ENCODE data around the gene XYLT1. TPM values are rescaled to one million over a fixed set of nuclear protein-coding genes. Genes with fewer than 3 reads are reported as not detected.

Gene XYLT1
- polyA plus RNA-seq, 1 donor from 2014 or later, result 3.3 TPM

GRCh38 chr16:17471719-17472461, 1.1 kb upstream of the XYLT1 start:
- H2AFZ ChIP-seq (ENCODE audit: low read depth, low read length), result no peak overlapping the region
- no peaks in the 10 kb centered on the region for H3K36me3 ChIP-seq (ENCODE audit: insufficient read depth, low read length)
- no peak overlapping the region for H3K4me3 ChIP-seq (ENCODE audit: low read length)
- H3K9ac ChIP-seq (ENCODE audit: low read length), result no peak overlapping the region
- no peaks in the 10 kb centered on the region for H3K9me2 ChIP-seq (ENCODE audit: insufficient read depth, low read length)
- peaks cover 22% of the 10 kb centered on the region for H3K79me2 ChIP-seq (replicated peaks; ENCODE audit: insufficient read depth, low read length)
- H3K9me3 ChIP-seq (ENCODE audit: low read length), result no peaks in the 10 kb centered on the region
- no peak overlapping the region for H3K27ac ChIP-seq (ENCODE audit: low read length)
- TF ChIP-seq EP300 (conservative IDR thresholded peaks at IDR 0.05; ENCODE audit: poor library complexity, severe bottlenecking) (no peak), CTCF (IDR thresholded peaks at IDR 0.05; ENCODE audit: poor library complexity, severe bottlenecking) (no peak), MXI1 (conservative IDR thresholded peaks at IDR 0.05; ENCODE audit: poor library complexity, severe bottlenecking) (no peak), SMC3 (conservative IDR thresholded peaks at IDR 0.05; ENCODE audit: poor library complexity) (no peak), REST (IDR thresholded peaks at IDR 0.05; ENCODE audit: borderline replicate concordance) (no peak), RAD21 (conservative IDR thresholded peaks at IDR 0.05) (no peak), EZH2 (IDR thresholded peaks at IDR 0.05; ENCODE audit: borderline replicate concordance, insufficient read depth, low read length, poor library complexity, severe bottlenecking) (no peak), TAF1 (IDR thresholded peaks at IDR 0.05; ENCODE audit: low read depth) (no peak), POLR2AphosphoS5 (IDR thresholded peaks at IDR 0.05) (no peak)
- H4K20me1 ChIP-seq (ENCODE audit: insufficient read depth), result no peaks in the 10 kb centered on the region
- H3K4me2 ChIP-seq (ENCODE audit: low read length), result no peak overlapping the region
- no peaks in the 10 kb centered on the region for H3K27me3 ChIP-seq (ENCODE audit: insufficient read depth, low read depth, low read length)
- H3F3A ChIP-seq (ENCODE audit: insufficient read depth, low read length, poor library complexity, severe bottlenecking), result no peaks in the 10 kb centered on the region

- no peaks in the 10 kb centered on the region for H4K20me1 ChIP-seq (ENCODE audit: insufficient read depth)
- H3K9me2 ChIP-seq (ENCODE audit: insufficient read depth, low read length), result no peaks in the 10 kb centered on the region
- no peak overlapping the region for H2AFZ ChIP-seq (ENCODE audit: low read depth, low read length)
- no peaks in the 10 kb centered on the region for H3K36me3 ChIP-seq (ENCODE audit: insufficient read depth, low read length)
- no peaks in the 10 kb centered on the region for H3K9me3 ChIP-seq (ENCODE audit: low read length)
- no peak overlapping the region for H3K27ac ChIP-seq (ENCODE audit: low read length)
- H3K79me2 ChIP-seq (replicated peaks; ENCODE audit: insufficient read depth, low read length), result peaks cover 37% of the 10 kb centered on the region
- peak overlapping the region; percentile 75 for H3K4me3 ChIP-seq (ENCODE audit: low read length)
- H3K27me3 ChIP-seq (ENCODE audit: insufficient read depth, low read depth, low read length), result no peaks in the 10 kb centered on the region
- H3K4me2 ChIP-seq (ENCODE audit: low read length), result peak overlapping the region; percentile 51
- H3F3A ChIP-seq (ENCODE audit: insufficient read depth, low read length, poor library complexity, severe bottlenecking), result no peaks in the 10 kb centered on the region
- H3K9ac ChIP-seq (ENCODE audit: low read length), result peak overlapping the region; percentile 76
- TF ChIP-seq SMC3 (conservative IDR thresholded peaks at IDR 0.05; ENCODE audit: poor library complexity) (no peak), TAF1 (IDR thresholded peaks at IDR 0.05; ENCODE audit: low read depth) (no peak), EP300 (conservative IDR thresholded peaks at IDR 0.05; ENCODE audit: poor library complexity, severe bottlenecking) (no peak), REST (IDR thresholded peaks at IDR 0.05; ENCODE audit: borderline replicate concordance) (no peak), EZH2 (IDR thresholded peaks at IDR 0.05; ENCODE audit: borderline replicate concordance, insufficient read depth, low read length, poor library complexity, severe bottlenecking) (no peak), MXI1 (conservative IDR thresholded peaks at IDR 0.05; ENCODE audit: poor library complexity, severe bottlenecking) (no peak), CTCF (IDR thresholded peaks at IDR 0.05; ENCODE audit: poor library complexity, severe bottlenecking) (no peak), POLR2AphosphoS5 (IDR thresholded peaks at IDR 0.05) (no peak), RAD21 (conservative IDR thresholded peaks at IDR 0.05) (no peak)
Observed at GRCh38 chr16:17470182-17470907, 415 bp downstream of the XYLT1 start.
